Breast epithelium (tissue), 4 donors: ENCODE data around the gene PLA2G4A. TPM values are rescaled to one million over a fixed set of nuclear protein-coding genes. Genes with fewer than 3 reads are reported as not detected.

Experiments used
- DNase-seq, 2 donors: peaks; one replicate each; pipeline ENCODE4 v3.0.0-alpha.2; 2019; ENCODE audit warnings: low spot score in 2 of 2
- H3K27ac ChIP-seq, 2 donors: fragments of 200-600 bp; sonication (generic) in 1 of 2; one replicate each; pipeline ENCODE4 v1.5.1; 2016 to 2019; ENCODE audit warnings: mild to moderate bottlenecking in 1 of 2
- H3K27me3 ChIP-seq, 2 donors: fragments of 200-600 bp; sonication (generic) in 1 of 2; one replicate each; pipeline versions ENCODE4 v1.5.1 to v1.6.0; 2017 to 2019; ENCODE audit warnings: control low read depth in 1 of 2, mild to moderate bottlenecking in 1 of 2
- H3K36me3 ChIP-seq: fragments of 200-600 bp; one replicate; pipeline ENCODE4 v1.5.1; 2019
- H3K4me1 ChIP-seq, 2 donors: fragments of 200-600 bp; sonication (generic); one replicate each; pipeline ENCODE4 v1.5.1; 2016 to 2019; ENCODE audit warnings: control low read depth in 1 of 2
- H3K4me3 ChIP-seq, 3 donors: fragments of 200-600 bp; sonication (generic); 1 replicate in 2 of 3; 2 replicates in 1 of 3; pipeline ENCODE4 v1.5.1; 2016 to 2019; ENCODE audit warnings: mild to moderate bottlenecking in 3 of 3, moderate library complexity in 2 of 3
- H3K9me3 ChIP-seq, 2 donors: fragments of 200-600 bp; sonication (generic) in 1 of 2; one replicate each; pipeline ENCODE4 v1.5.1; 2016 to 2019; ENCODE audit warnings: control low read depth in 1 of 2
- POLR2A ChIP-seq: fragments of 450-650 bp; IDR thresholded peaks from one replicate; pipeline ENCODE4 v1.6.1; 2016; ENCODE audit warnings: antibody characterized with exemption, mild to moderate bottlenecking, moderate library complexity
- POLR2AphosphoS5 ChIP-seq, 3 donors: sonication (generic); formaldehyde crosslinking; IDR thresholded peaks; one replicate each; pipeline ENCODE4 v1.6.1; 2017; ENCODE audit warnings: antibody characterized with exemption in 3 of 3
- intact Hi-C: fragments of 100-400 bp; cut with DNase I; formaldehyde crosslinking; loops from one replicate; pipeline ENCODE4 v1.15.1; 2023; ENCODE audit warnings: low total_unique reads
- total RNA-seq, 3 donors: library from RNA; depleted of rRNA; stranded (reverse); fragments of >200 nt; gene quantifications; one replicate each; pipeline ENCODE4 v1.1.0, GENCODE V29; 2016
- TF ChIP-seq, protein P1 (sequence below), 3 donors: fragments of 450-650 bp; IDR thresholded peaks; one replicate each; pipeline ENCODE4 v1.5.1; 2016 to 2017; ENCODE audit warnings: antibody characterized with exemption in 3 of 3, mild to moderate bottlenecking in 3 of 3, moderate library complexity in 3 of 3

Gene PLA2G4A
- total RNA-seq, 3 donors from 2014 or later: 5.6 to 13.3 (median 7.4) TPM

GRCh38 chr1:186838380-186839040, 9.8 kb downstream of the PLA2G4A start:
- intact Hi-C loops: no loop called here
- H3K4me1 ChIP-seq: no peaks in the 10 kb centered on the region
- no peak for TF ChIP-seq POLR2AphosphoS5 (IDR thresholded peaks at IDR 0.05)
- no peak for TF ChIP-seq POLR2A
- TF ChIP-seq, protein P1, sequence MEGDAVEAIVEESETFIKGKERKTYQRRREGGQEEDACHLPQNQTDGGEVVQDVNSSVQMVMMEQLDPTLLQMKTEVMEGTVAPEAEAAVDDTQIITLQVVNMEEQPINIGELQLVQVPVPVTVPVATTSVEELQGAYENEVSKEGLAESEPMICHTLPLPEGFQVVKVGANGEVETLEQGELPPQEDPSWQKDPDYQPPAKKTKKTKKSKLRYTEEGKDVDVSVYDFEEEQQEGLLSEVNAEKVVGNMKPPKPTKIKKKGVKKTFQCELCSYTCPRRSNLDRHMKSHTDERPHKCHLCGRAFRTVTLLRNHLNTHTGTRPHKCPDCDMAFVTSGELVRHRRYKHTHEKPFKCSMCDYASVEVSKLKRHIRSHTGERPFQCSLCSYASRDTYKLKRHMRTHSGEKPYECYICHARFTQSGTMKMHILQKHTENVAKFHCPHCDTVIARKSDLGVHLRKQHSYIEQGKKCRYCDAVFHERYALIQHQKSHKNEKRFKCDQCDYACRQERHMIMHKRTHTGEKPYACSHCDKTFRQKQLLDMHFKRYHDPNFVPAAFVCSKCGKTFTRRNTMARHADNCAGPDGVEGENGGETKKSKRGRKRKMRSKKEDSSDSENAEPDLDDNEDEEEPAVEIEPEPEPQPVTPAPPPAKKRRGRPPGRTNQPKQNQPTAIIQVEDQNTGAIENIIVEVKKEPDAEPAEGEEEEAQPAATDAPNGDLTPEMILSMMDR (IDR thresholded peaks at IDR 0.05): no peak

DNA sequence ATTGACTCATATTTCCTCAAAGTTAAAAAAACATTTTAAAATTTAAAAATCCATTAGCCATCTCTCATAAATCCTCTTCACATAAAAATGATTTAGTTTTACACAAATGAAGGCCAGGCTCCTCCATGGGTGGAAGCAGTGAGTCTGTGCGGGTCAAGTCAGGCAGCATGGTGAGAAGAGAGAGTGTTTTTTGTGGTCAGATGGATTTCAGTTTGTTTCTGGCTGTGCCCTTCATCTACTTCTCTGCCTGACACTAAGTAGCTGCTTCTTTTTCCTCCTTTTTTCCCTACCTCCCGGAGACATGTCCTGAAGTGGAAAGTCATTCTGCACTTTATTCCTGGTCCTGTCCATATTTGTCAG, 10.3 kb downstream of the PLA2G4A start:
- H3K27ac ChIP-seq: peak overlapping the region; percentile 29 to 59
- DNase-seq: no peak
- TF ChIP-seq, protein P1 (IDR thresholded peaks at IDR 0.05): no peak
- TF ChIP-seq POLR2A (no peak), POLR2AphosphoS5 (IDR thresholded peaks at IDR 0.05) (no peak)
- H3K4me3 ChIP-seq: no peak overlapping the region
- no peaks in the 10 kb centered on the region for H3K36me3 ChIP-seq
- H3K27me3 ChIP-seq: no peaks in the 10 kb centered on the region
- no peaks in the 10 kb centered on the region for H3K4me1 ChIP-seq
- no peaks in the 10 kb centered on the region for H3K9me3 ChIP-seq
- intact Hi-C loops: no loop called here

More at GRCh38 chr1:186838380-186839040, 9.8 kb downstream of the PLA2G4A start:
- Histone ChIP-seq H3K9me3 (no peaks in the 10 kb centered on the region), H3K36me3 (no peaks in the 10 kb centered on the region), H3K4me3 (no peak overlapping the region), H3K27ac (peak overlapping the region in 1 of 2 donors; percentile 29), H3K27me3 (no peaks in the 10 kb centered on the region)
- no peak for DNase-seq

- Histone ChIP-seq H3K27me3 (no peaks in the 10 kb centered on the region), H3K4me1 (no peaks in the 10 kb centered on the region)
These were observed 12.8 kb downstream of the PLA2G4A start for GRCh38 chr1:186841599-186841998.

DNA sequence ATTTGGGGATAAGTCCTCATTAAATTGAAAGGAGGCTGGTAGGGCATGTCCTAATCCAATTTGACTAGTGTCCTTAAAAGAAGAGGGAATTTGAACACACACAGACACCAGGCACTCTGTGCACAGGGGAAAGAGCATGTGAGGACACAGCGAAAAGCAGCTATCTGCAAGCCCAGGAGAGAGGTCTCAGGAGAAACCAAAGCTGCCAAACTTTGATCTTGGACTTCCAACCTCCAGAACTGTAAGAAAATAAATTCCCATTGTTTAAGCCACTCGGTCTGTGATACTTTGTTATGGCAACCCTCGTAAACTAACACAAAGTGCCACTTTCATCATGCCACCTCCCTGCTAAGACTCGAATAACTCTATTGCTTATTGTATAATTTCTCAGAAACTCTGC, 13.8 kb downstream of the PLA2G4A start:
- TF ChIP-seq POLR2A: no peak
- TF ChIP-seq, protein P1 (IDR thresholded peaks at IDR 0.05): no peak
- no peak for TF ChIP-seq POLR2AphosphoS5 (IDR thresholded peaks at IDR 0.05)
- DNase-seq: no peak
- no peaks in the 10 kb centered on the region for H3K27me3 ChIP-seq
- H3K4me1 ChIP-seq: no peaks in the 10 kb centered on the region
- H3K27ac ChIP-seq: peak overlapping the region; percentile 52 to 62
- no peak overlapping the region for H3K4me3 ChIP-seq
- no peaks in the 10 kb centered on the region for H3K9me3 ChIP-seq
- intact Hi-C loops: no loop called here
- no peaks in the 10 kb centered on the region for H3K36me3 ChIP-seq

More at GRCh38 chr1:186841599-186841998, 12.8 kb downstream of the PLA2G4A start:
- H3K36me3 ChIP-seq: no peaks in the 10 kb centered on the region
- H3K4me3 ChIP-seq: no peak overlapping the region
- H3K27ac ChIP-seq: no peak overlapping the region
- intact Hi-C loops: no loop called here
- no peaks in the 10 kb centered on the region for H3K9me3 ChIP-seq
- TF ChIP-seq POLR2AphosphoS5 (IDR thresholded peaks at IDR 0.05) (no peak), POLR2A (no peak)
- TF ChIP-seq, protein P1 (IDR thresholded peaks at IDR 0.05): no peak
- DNase-seq: no peak

GRCh38 chr1:186843226-186843625, 14.5 kb downstream of the PLA2G4A start:
- intact Hi-C loops: no loop called here

More at GRCh38 chr1:186843226-186843625, 14.5 kb downstream of the PLA2G4A start:
- TF ChIP-seq POLR2A (no peak), POLR2AphosphoS5 (IDR thresholded peaks at IDR 0.05) (no peak)
- TF ChIP-seq, protein P1 (IDR thresholded peaks at IDR 0.05): no peak
- no peaks in the 10 kb centered on the region for H3K27me3 ChIP-seq
- H3K36me3 ChIP-seq: no peaks in the 10 kb centered on the region
- no peak overlapping the region for H3K27ac ChIP-seq
- H3K4me1 ChIP-seq: no peaks in the 10 kb centered on the region
- no peak overlapping the region for H3K4me3 ChIP-seq
- H3K9me3 ChIP-seq: no peaks in the 10 kb centered on the region
- DNase-seq: no peak
